Measurements from ENCODE around the gene DENND4B. TPM values are rescaled to one million over a fixed set of nuclear protein-coding genes. Genes with fewer than 3 reads are reported as not detected.

Gene DENND4B
- total RNA-seq, 2 donors from 2014 or later = 22.0 to 26.6 TPM

- Histone ChIP-seq H3K27ac (no peak overlapping the region), H3K36me3 (no peaks in the 10 kb centered on the region), H3K27me3 (no peaks in the 10 kb centered on the region), H3K4me3 (no peak overlapping the region), H3K9me3 (no peaks in the 10 kb centered on the region), H3K4me1 (peaks cover 0 to 25% of the 10 kb centered on the region in 2 donors)
- no peak for TF ChIP-seq CTCF (IDR thresholded peaks at IDR 0.05)
- no peak for DNase-seq (ENCODE audit: low spot score)
Observed at GRCh38 chr1:153888533-153888932, 58.0 kb downstream of the DENND4B start.

- Histone ChIP-seq H3K27me3 (no peaks in the 10 kb centered on the region), H3K9me3 (no peaks in the 10 kb centered on the region), H3K4me3 (no peak overlapping the region), H3K4me1 (peaks cover 0 to 41% of the 10 kb centered on the region in 2 donors), H3K27ac (no peak overlapping the region), H3K36me3 (no peaks in the 10 kb centered on the region)
- no peak for DNase-seq (ENCODE audit: low spot score)
- TF ChIP-seq CTCF (IDR thresholded peaks at IDR 0.05) = no peak
Observed at GRCh38 chr1:153886127-153886526, 60.4 kb downstream of the DENND4B start.

- DNase-seq (ENCODE audit: low spot score) = no peak
- no peak overlapping the region for H3K4me3 ChIP-seq
- no peaks in the 10 kb centered on the region for H3K36me3 ChIP-seq
- H3K9me3 ChIP-seq = no peaks in the 10 kb centered on the region
- no peak for TF ChIP-seq CTCF (IDR thresholded peaks at IDR 0.05)
- H3K27ac ChIP-seq = no peak overlapping the region
- peaks cover 0 to 41% of the 10 kb centered on the region in 2 donors for H3K4me1 ChIP-seq
- H3K27me3 ChIP-seq = no peaks in the 10 kb centered on the region
Observed at GRCh38 chr1:153883223-153883622, 63.3 kb downstream of the DENND4B start.

- no peak for DNase-seq (ENCODE audit: low spot score)
- Histone ChIP-seq H3K4me1 (peaks cover 0 to 32% of the 10 kb centered on the region in 2 donors), H3K36me3 (no peaks in the 10 kb centered on the region), H3K4me3 (no peak overlapping the region), H3K9me3 (no peaks in the 10 kb centered on the region), H3K27ac (no peak overlapping the region), H3K27me3 (no peaks in the 10 kb centered on the region)
- no peak for TF ChIP-seq CTCF (IDR thresholded peaks at IDR 0.05)
Observed at GRCh38 chr1:153882296-153882912, 64.1 kb downstream of the DENND4B start.

- Histone ChIP-seq H3K4me1 (peaks cover 0 to 26% of the 10 kb centered on the region in 2 donors), H3K9me3 (no peaks in the 10 kb centered on the region), H3K27me3 (no peaks in the 10 kb centered on the region), H3K27ac (no peak overlapping the region), H3K36me3 (no peaks in the 10 kb centered on the region), H3K4me3 (no peak overlapping the region)
- peak; percentile 18 for DNase-seq (ENCODE audit: low spot score)
- no peak for TF ChIP-seq CTCF (IDR thresholded peaks at IDR 0.05)
Observed at GRCh38 chr1:153881751-153882150, 64.8 kb downstream of the DENND4B start.

- Histone ChIP-seq H3K4me1 (peaks cover 0 to 24% of the 10 kb centered on the region in 2 donors), H3K9me3 (no peaks in the 10 kb centered on the region)
Observed at GRCh38 chr1:153880962-153881361, 65.6 kb downstream of the DENND4B start.

More at GRCh38 chr1:153880962-153881361, 65.6 kb downstream of the DENND4B start:
- no peaks in the 10 kb centered on the region for H3K27me3 ChIP-seq
- H3K27ac ChIP-seq = no peak overlapping the region
- DNase-seq (ENCODE audit: low spot score) = peak; percentile 86
- H3K36me3 ChIP-seq = no peaks in the 10 kb centered on the region
- no peak overlapping the region for H3K4me3 ChIP-seq
- TF ChIP-seq CTCF (IDR thresholded peaks at IDR 0.05) = no peak
